GM23338 (cell line): ENCODE measurements around the gene PEX11A. TPM values are rescaled to one million over a fixed set of nuclear protein-coding genes. Genes with fewer than 3 reads are reported as not detected.

ENCODE experiments used
- ETS1 ChIP-seq: IDR thresholded peaks from 2 replicates; pipeline ENCODE4 v1.6.1; 2016; ENCODE audit warnings: antibody characterized with exemption
- EZH2 ChIP-seq: fragments of 200-600 bp; sonication (generic); IDR thresholded peaks from one replicate; pipeline ENCODE4 v1.8.0; 2017; ENCODE audit warnings: antibody characterized with exemption, mild to moderate bottlenecking, low read depth; ENCODE audit not compliant: unreplicated experiment
- NANOG ChIP-seq: IDR thresholded peaks from 2 replicates; pipeline ENCODE4 v1.6.1; 2016; ENCODE audit warnings: antibody characterized with exemption, borderline replicate concordance
- REST ChIP-seq: IDR thresholded peaks from one replicate; pipeline ENCODE4 v1.6.1; 2018; ENCODE audit warnings: antibody characterized with exemption; ENCODE audit not compliant: unreplicated experiment
- ZNF331 ChIP-seq: fragments of 250-450 bp; sonication (Bioruptor Pico); IDR thresholded peaks from 2 replicates; pipeline ENCODE4 v1.5.0; 2020; ENCODE audit warnings: low read depth, mild to moderate bottlenecking, moderate library complexity
- ZNF462 ChIP-seq: fragments of 250-450 bp; sonication (Bioruptor Pico); IDR thresholded peaks from 2 replicates; pipeline ENCODE4 v1.5.0; 2020; ENCODE audit warnings: mild to moderate bottlenecking, moderate library complexity
- polyA plus RNA-seq: library from polyadenylated mRNA; unstranded; fragments of >200 nt; fragmentation: Nextera tagmentation; extraction: Ambion mirVana; gene quantifications from 2 replicates; pipeline ENCODE4 v1.2.1, GENCODE V29; 2016
- total RNA-seq: library from RNA; depleted of rRNA; stranded (reverse); fragments of >200 nt; shearing (Covaris generic); gene quantifications from 2 replicates; pipeline ENCODE4 v1.2.3, GENCODE V29; 2014

The PEX11A gene
- total and polyA plus RNA-seq, 2 experiments from 2014 or later, result 2.1 to 4.8 TPM

GRCh38 chr15:89642106-89642505, 48.4 kb downstream of the PEX11A start (continued):
- no peak for TF ChIP-seq ZNF462 (CRISPR knock-in tag)
- TF ChIP-seq REST, result no peak
- no peak for TF ChIP-seq ETS1
- no peak for TF ChIP-seq EZH2
- no peak for TF ChIP-seq ZNF331 (CRISPR knock-in tag)
- TF ChIP-seq NANOG, result no peak
